DLD1 (cell line): Measurements from ENCODE around the gene SERPINE1.

Experiments used
- in situ Hi-C: cut with HindIII; loops from 2 replicates; pipeline ENCODE4 v1.10.0; 2017; ENCODE audit warnings: low sequenced_read_pairs

Gene SERPINE1

GRCh38 chr7:101151908-101152651 is 25.2 kb downstream of the SERPINE1 start:
- in situ Hi-C loops = no loop called here

GRCh38 chr7:101153969-101154692 is 27.2 kb downstream of the SERPINE1 start, which contains the start of gene AP1S1:
Gene AP1S1, plus strand, starts transcription at chr7:101154476. Its CDS starts 39 bp downstream, at chr7:101154515.
- in situ Hi-C loops = no loop called here

- in situ Hi-C loops = no loop called here
These were observed 27.8 kb downstream of the SERPINE1 start for GRCh38 chr7:101154693-101155102.

- in situ Hi-C loops = no loop called here
These were observed 28.4 kb downstream of the SERPINE1 start for GRCh38 chr7:101155303-101155702.

GRCh38 chr7:101156277-101156676 is 29.4 kb downstream of the SERPINE1 start:
- in situ Hi-C loops = no loop called here

GRCh38 chr7:101156866-101157589 is 30.1 kb downstream of the SERPINE1 start:
- in situ Hi-C loops = no loop called here

- in situ Hi-C loops = no loop called here
These were observed 33.1 kb downstream of the SERPINE1 start for GRCh38 chr7:101159696-101160674.

- in situ Hi-C loops = no loop called here
These were observed 34.0 kb downstream of the SERPINE1 start for GRCh38 chr7:101160910-101161309.

GRCh38 chr7:101161692-101162471 is 35.0 kb downstream of the SERPINE1 start:
- in situ Hi-C loops = no loop called here

GRCh38 chr7:101162551-101163278 is 35.8 kb downstream of the SERPINE1 start:
- in situ Hi-C loops = no loop called here

- in situ Hi-C loops = no loop called here
These were observed 36.6 kb downstream of the SERPINE1 start for GRCh38 chr7:101163279-101164070.

GRCh38 chr7:101164071-101164840 is 37.4 kb downstream of the SERPINE1 start:
- in situ Hi-C loops = no loop called here

GRCh38 chr7:101165075-101165957 is 38.4 kb downstream of the SERPINE1 start, which contains the start of gene VGF:
Gene VGF, minus strand, starts transcription at chr7:101165569. Its CDS starts 726 bp downstream, at chr7:101164843.
- in situ Hi-C loops = no loop called here

- in situ Hi-C loops = no loop called here
These were observed 39.2 kb downstream of the SERPINE1 start for GRCh38 chr7:101165958-101166647.

GRCh38 chr7:101166648-101166908 is 39.7 kb downstream of the SERPINE1 start:
- in situ Hi-C loops = no loop called here
